ENCODE data around the gene SLC49A3. TPM values are rescaled to one million over a fixed set of nuclear protein-coding genes. Genes with fewer than 3 reads are reported as not detected.

SLC49A3 gene
- total RNA-seq, 1 experiment from 2014 or later: 6.9 TPM

GRCh38 chr4:673349-674091 lies 15.4 kb downstream of the SLC49A3 start:
- Mint-ChIP-seq H3K4me1 (peaks cover 6 to 11% of the 10 kb centered on the region in 2 experiments), H3K4me3 (peak overlapping the region; percentile 93 to 96), H3K36me3 (ENCODE audit: insufficient read depth in 1 of 3, low read depth in 3 of 3) (peaks cover 21 to 31% (median 29%) of the 10 kb centered on the region in 3 experiments), H3K27ac (peak overlapping the region; percentile 44 to 98 (median 90); a peak in 5 of 7 replicates), H3K9me3 (no peaks in the 10 kb centered on the region; a peak in 1 of 5 replicates), H3K27me3 (ENCODE audit: low read depth) (peaks cover 6% of the 10 kb centered on the region)
- no peak overlapping the region for H2BK12ac ChIP-seq (ENCODE audit: insufficient read length, low read depth, low read length)
- no peak overlapping the region for H3K27ac ChIP-seq (ENCODE audit: insufficient read length, low read depth, low read length)
- H4K20me1 ChIP-seq (ENCODE audit: control insufficient read depth, insufficient read depth, insufficient read length): peaks cover 4% of the 10 kb centered on the region
- H4K5ac ChIP-seq (ENCODE audit: insufficient read length, low read depth, low read length): peak overlapping the region; percentile 64
- H3K4me2 ChIP-seq (ENCODE audit: insufficient read depth, insufficient read length, low read length): peak overlapping the region; percentile 96
- H3K79me1 ChIP-seq (ENCODE audit: insufficient read depth, low read depth, low read length, poor library complexity, severe bottlenecking): peaks cover 3% of the 10 kb centered on the region
- TF ChIP-seq CTCF (conservative IDR thresholded peaks at IDR 0.05): no peak
- H3K14ac ChIP-seq (ENCODE audit: insufficient read depth, low read length): peak overlapping the region; percentile 84
- peak overlapping the region; percentile 92 for H3K9ac ChIP-seq (ENCODE audit: extremely low read depth, insufficient read length, low read length)
- H3K27me3 ChIP-seq (ENCODE audit: insufficient read depth, low read length): no peaks in the 10 kb centered on the region
- no peak overlapping the region for H2BK120ac ChIP-seq (ENCODE audit: low read depth, low read length, poor library complexity, severe bottlenecking)
- peak overlapping the region; percentile 25 for H4K8ac ChIP-seq (replicated peaks; ENCODE audit: insufficient read length, low read depth, low read length)
- H3K18ac ChIP-seq (ENCODE audit: insufficient read length, low read depth, low read length): peak overlapping the region; percentile 86
- H2AK5ac ChIP-seq (ENCODE audit: insufficient read length, low read length): no peak overlapping the region
- no peaks in the 10 kb centered on the region for H3K9me3 ChIP-seq (ENCODE audit: control insufficient read depth, low read depth, low read length)
- peaks cover 14% of the 10 kb centered on the region for H3K23me2 ChIP-seq (ENCODE audit: insufficient read length, low read depth, low read length, poor library complexity, severe bottlenecking)
- no peak overlapping the region for H2AFZ ChIP-seq (ENCODE audit: low read length)
- no peak for DNase-seq
- no peak overlapping the region for H3T11ph ChIP-seq (ENCODE audit: low read length)
- H3K23ac ChIP-seq (ENCODE audit: insufficient read length, low read depth, low read length): no peak overlapping the region
- H2BK15ac ChIP-seq (ENCODE audit: low read depth, low read length): no peak overlapping the region
- WGBS (ENCODE audit: extremely low coverage, insufficient read length, low lambda C conversion rate): no CpG with 5 or more reads among the region's 55 CpGs
- no peak overlapping the region for H2BK5ac ChIP-seq (ENCODE audit: insufficient read length, low read length)
- 0 out of 2 replicates have a peak, but pooled peaks cover 3% of the 10 kb centered on the region for H3K4me1 ChIP-seq (ENCODE audit: insufficient read depth, low read length)
- H3K79me2 ChIP-seq (ENCODE audit: insufficient read depth, low read length): peaks cover 5% of the 10 kb centered on the region; the same call in 1 of the 2 replicates
- H4K91ac ChIP-seq (ENCODE audit: insufficient read length, low read depth, low read length): no peak overlapping the region
- H3K56ac ChIP-seq (ENCODE audit: insufficient read length, low read depth, low read length): peak overlapping the region; percentile 85
- no peak overlapping the region for H2BK20ac ChIP-seq (ENCODE audit: low read depth, low read length, poor library complexity, severe bottlenecking)
- no peak overlapping the region; the same call in 1 of the 2 replicates for H3K4ac ChIP-seq (ENCODE audit: low read depth, low read length)
